Inferior parietal cortex (tissue), 1 donor: ENCODE results near the gene GALNT18.

Experiments
- DNase-seq: peaks from one replicate; pipeline ENCODE4 v3.0.0-alpha.2; 2016; ENCODE audit errors: extremely low spot score

Gene GALNT18

GRCh38 chr11:11411401-11411985 is 210.3 kb downstream of the GALNT18 start:
- no peak for DNase-seq

- DNase-seq: no peak
Observed at GRCh38 chr11:11409901-11410300, 211.9 kb downstream of the GALNT18 start.

- DNase-seq: no peak
Observed at GRCh38 chr11:11409224-11409623, 212.6 kb downstream of the GALNT18 start.

GRCh38 chr11:11408436-11409221 is 213.2 kb downstream of the GALNT18 start:
- DNase-seq: no peak

- DNase-seq: no peak
Observed at GRCh38 chr11:11407763-11408084, 214.1 kb downstream of the GALNT18 start.

- no peak for DNase-seq
Observed at GRCh38 chr11:11407065-11407762, 214.6 kb downstream of the GALNT18 start.

GRCh38 chr11:11406652-11407051 is 215.2 kb downstream of the GALNT18 start:
- no peak for DNase-seq

- DNase-seq: no peak
Observed at GRCh38 chr11:11403763-11404725, 217.8 kb downstream of the GALNT18 start.

DNA sequence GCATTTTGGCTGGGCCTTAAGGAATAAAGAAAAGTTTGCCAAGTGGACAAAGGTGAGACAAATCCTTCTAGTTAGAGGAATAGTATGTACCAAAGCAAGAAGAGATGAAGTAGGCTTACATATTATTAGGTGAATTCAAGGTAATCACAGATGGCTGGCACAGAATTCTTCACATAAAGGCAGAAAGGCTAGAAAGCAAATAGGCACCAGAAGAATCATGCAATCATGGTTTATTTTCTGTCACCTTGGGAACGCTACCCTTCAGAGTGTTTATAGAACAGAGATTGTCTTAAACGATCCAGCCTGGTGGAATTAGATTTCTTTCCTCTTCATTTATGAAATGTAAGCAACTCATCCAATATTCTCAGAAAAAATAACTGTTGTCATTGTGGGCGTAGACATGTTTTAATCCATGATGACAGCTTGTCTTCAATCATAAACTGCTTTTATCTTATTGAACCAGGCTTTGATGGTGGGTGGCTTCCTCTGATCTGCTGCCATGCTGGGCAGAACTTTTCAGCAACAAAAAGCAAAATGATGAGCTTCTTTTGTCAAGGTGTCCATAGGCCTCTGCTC is 219.8 kb downstream of the GALNT18 start:
- no peak for DNase-seq

- DNase-seq: no peak
Observed at GRCh38 chr11:11400635-11401232, 221.1 kb downstream of the GALNT18 start.

- DNase-seq: no peak
Observed at GRCh38 chr11:11400121-11400520, 221.7 kb downstream of the GALNT18 start.

DNA sequence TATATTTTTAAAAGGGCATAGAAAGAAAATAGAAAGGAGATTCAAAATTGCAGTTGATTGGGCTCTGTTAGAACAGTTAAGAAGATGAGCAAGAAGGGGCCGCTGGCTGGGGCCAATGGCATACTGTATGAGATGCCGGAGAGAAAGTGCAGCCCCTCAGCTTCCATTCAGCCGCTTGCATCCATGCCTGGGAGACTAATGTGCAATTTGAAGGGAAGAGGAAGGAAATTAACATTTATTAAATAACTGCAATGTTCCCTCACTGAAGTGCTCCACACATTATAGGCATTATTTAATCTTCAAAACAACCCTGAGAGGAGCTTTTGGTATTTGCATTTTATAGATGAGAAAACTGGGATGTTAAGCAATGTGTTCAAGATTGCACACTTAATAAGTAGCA is 224.0 kb downstream of the GALNT18 start:
- DNase-seq: no peak

- no peak for DNase-seq
Observed at GRCh38 chr11:11397036-11397415, 224.8 kb downstream of the GALNT18 start.

DNA sequence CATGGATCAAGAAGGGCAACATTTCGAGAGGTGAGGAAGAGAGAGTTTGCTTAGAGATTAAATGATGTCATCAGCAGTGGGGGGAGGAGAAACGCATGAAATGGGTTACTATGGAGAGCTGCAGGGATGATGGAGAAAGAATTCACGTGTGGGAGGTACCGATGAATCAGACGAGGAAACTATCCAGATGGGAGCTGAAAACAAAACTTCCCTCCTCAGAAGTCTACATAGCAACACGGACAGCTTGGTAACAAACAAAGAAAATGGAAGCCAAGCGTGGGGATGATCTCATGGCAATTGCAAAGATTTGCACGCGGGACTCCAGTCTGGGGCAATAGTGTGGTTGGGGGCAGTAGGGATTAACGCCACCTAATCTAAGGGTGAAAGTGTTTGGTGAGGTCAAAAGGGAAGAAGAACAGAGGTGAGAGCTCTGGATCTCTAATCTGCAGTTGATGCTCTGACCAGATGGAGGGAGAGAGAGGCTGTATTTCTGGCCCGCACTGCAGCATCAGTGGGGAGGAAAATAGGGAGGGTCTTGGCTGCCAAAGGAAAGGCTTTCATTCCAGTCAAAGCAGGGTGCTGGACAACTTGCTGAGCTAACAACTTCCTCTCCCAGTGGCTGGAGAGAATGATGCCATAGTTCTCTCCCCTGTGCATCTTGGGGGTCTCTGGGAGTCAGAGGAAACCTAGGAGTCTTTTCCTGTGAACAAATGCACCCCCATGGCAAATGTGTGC is 225.3 kb downstream of the GALNT18 start:
- peak; percentile 70 for DNase-seq

GRCh38 chr11:11395126-11395525 is 226.7 kb downstream of the GALNT18 start:
- no peak for DNase-seq

- no peak for DNase-seq
Observed at GRCh38 chr11:11394241-11394640, 227.6 kb downstream of the GALNT18 start.

DNA sequence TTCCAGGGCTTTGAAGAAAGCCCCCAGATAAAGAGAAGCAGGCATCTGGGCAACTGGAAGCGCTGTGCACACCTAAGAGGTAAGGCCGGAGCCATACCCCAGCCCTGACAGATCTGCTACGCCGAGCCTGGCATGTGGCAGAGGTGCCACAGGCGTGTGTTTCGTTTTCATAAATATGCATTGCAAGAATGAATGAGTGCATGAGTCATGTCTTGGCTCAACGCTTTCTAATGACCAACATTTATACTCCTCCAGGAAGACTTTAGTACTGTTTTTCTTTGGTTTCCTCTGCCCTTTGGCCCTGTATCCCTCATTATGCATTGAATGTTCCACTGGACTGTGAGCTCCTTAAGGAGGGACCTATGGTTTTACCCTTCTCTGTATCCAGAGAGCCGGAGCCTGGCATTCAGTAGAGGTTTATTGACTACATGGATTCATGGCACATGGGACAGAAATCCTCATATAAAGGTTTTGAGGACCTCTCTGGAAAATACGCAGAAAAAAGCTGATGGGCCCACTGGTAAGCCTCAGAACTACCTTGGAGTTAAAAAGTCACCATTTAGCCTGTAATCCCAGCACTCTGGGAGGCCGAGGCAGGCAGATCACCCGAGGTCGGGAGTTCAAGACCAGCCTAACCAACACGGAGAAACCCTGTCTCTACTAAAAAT is 229.9 kb downstream of the GALNT18 start:
- DNase-seq: no peak

- no peak for DNase-seq
Observed at GRCh38 chr11:11391169-11391568, 230.6 kb downstream of the GALNT18 start.

GRCh38 chr11:11390068-11390771 is 231.6 kb downstream of the GALNT18 start:
- no peak for DNase-seq
